Trophoblast cell (in vitro differentiated cells and primary cell): Measurements from ENCODE around the gene TSPAN9.

Experiments used
- DNase-seq, 2 donors: peaks; one replicate each; pipeline ENCODE4 v3.0.0-alpha.2; 2016
- H2AFZ ChIP-seq: 2 replicates; pipeline ENCODE4 v1.6.1; 2013; ENCODE audit warnings: low read length, moderate library complexity, mild to moderate bottlenecking; ENCODE audit not compliant: insufficient read depth, poor library complexity
- H2AK5ac ChIP-seq: 2 replicates; pipeline ENCODE4 v1.6.1; 2013; ENCODE audit warnings: mild to moderate bottlenecking, low read length
- H2BK120ac ChIP-seq: 2 replicates; pipeline ENCODE4 v1.6.1; 2013; ENCODE audit warnings: low read length, mild to moderate bottlenecking, moderate library complexity; ENCODE audit not compliant: insufficient read depth, poor library complexity
- H2BK12ac ChIP-seq: 2 replicates; pipeline ENCODE4 v1.6.1; 2013; ENCODE audit warnings: mild to moderate bottlenecking, low read length, moderate library complexity
- H2BK5ac ChIP-seq: 2 replicates; pipeline ENCODE4 v1.6.1; 2013; ENCODE audit warnings: low read length, low read depth, moderate library complexity, mild to moderate bottlenecking; ENCODE audit not compliant: poor library complexity
- H3K14ac ChIP-seq: 2 replicates; pipeline ENCODE4 v1.6.1; 2013; ENCODE audit warnings: mild to moderate bottlenecking, low read length
- H3K18ac ChIP-seq: 2 replicates; pipeline ENCODE4 v1.6.1; 2013; ENCODE audit warnings: mild to moderate bottlenecking, low read length
- H3K23ac ChIP-seq: 2 replicates; pipeline ENCODE4 v1.6.1; 2013; ENCODE audit warnings: low read length
- H3K27ac ChIP-seq: 2 replicates; pipeline ENCODE4 v1.5.1; 2013; ENCODE audit warnings: low read depth, mild to moderate bottlenecking, inconsistent platforms, low read length, moderate library complexity
- H3K27me3 ChIP-seq: 2 replicates; pipeline ENCODE4 v1.6.1; 2013; ENCODE audit warnings: inconsistent platforms, mild to moderate bottlenecking, low read length, moderate library complexity; ENCODE audit not compliant: insufficient read depth
- H3K36me3 ChIP-seq, 2 experiments: 1 replicate in 1 of 2; 2 replicates in 1 of 2; pipeline ENCODE4 v1.6.1; 2013; ENCODE audit warnings: low read length in 2 of 2, mild to moderate bottlenecking in 2 of 2, moderate library complexity in 1 of 2; ENCODE audit not compliant: insufficient read depth in 2 of 2, control insufficient read depth in 1 of 2
- H3K4ac ChIP-seq: 2 replicates; pipeline ENCODE4 v1.6.1; 2013; ENCODE audit warnings: low read depth, mild to moderate bottlenecking, low read length, moderate library complexity
- H3K4me1 ChIP-seq, 2 experiments: 1 replicate in 1 of 2; 2 replicates in 1 of 2; pipeline ENCODE4 v1.6.1; 2013; ENCODE audit warnings: low read length in 2 of 2, mild to moderate bottlenecking in 2 of 2, moderate library complexity in 1 of 2; ENCODE audit not compliant: insufficient read depth in 2 of 2, control insufficient read depth in 1 of 2
- H3K4me2 ChIP-seq: 2 replicates; pipeline ENCODE4 v1.6.1; 2013; ENCODE audit warnings: inconsistent platforms, mild to moderate bottlenecking, low read length, moderate library complexity
- H3K4me3 ChIP-seq: 2 replicates; pipeline ENCODE4 v1.5.1; 2013; ENCODE audit warnings: mild to moderate bottlenecking, low read depth, low read length, inconsistent platforms
- H3K79me1 ChIP-seq: one replicate; pipeline ENCODE4 v1.6.1; 2013; ENCODE audit warnings: low read length
- H3K79me2 ChIP-seq: 2 replicates; pipeline ENCODE4 v1.6.1; 2013; ENCODE audit warnings: low read length, mild to moderate bottlenecking; ENCODE audit not compliant: control insufficient read depth, insufficient read depth, poor library complexity
- H3K9ac ChIP-seq: 2 replicates; pipeline ENCODE4 v1.6.1; 2013; ENCODE audit warnings: mild to moderate bottlenecking, low read length
- H3K9me3 ChIP-seq: 2 replicates; pipeline ENCODE4 v1.6.1; 2013; ENCODE audit warnings: low read depth, mild to moderate bottlenecking, control low read depth, inconsistent platforms, low read length; ENCODE audit not compliant: insufficient read depth
- H4K12ac ChIP-seq: 2 replicates; pipeline ENCODE4 v1.6.1; 2013; ENCODE audit warnings: low read depth, mild to moderate bottlenecking, low read length, moderate library complexity
- H4K8ac ChIP-seq: 2 replicates; pipeline ENCODE4 v1.6.1; 2013; ENCODE audit warnings: low read depth, mild to moderate bottlenecking, low read length, moderate library complexity
- H4K91ac ChIP-seq: one replicate; pipeline ENCODE4 v1.6.1; 2013; ENCODE audit warnings: low read depth, mild to moderate bottlenecking, low read length, moderate library complexity
- WGBS: extraction: QIAGEN DNeasy Blood & Tissue Kit; methylation state at CpG from one replicate; pipeline ENCODE4 v1.1.7; 2013; ENCODE audit warnings: missing lambda C conversion rate; ENCODE audit not compliant: insufficient read length, insufficient coverage; ENCODE audit errors: extremely low coverage; 5-methylcytosine and 5-hydroxymethylcytosine counted together

The TSPAN9 gene

DNA sequence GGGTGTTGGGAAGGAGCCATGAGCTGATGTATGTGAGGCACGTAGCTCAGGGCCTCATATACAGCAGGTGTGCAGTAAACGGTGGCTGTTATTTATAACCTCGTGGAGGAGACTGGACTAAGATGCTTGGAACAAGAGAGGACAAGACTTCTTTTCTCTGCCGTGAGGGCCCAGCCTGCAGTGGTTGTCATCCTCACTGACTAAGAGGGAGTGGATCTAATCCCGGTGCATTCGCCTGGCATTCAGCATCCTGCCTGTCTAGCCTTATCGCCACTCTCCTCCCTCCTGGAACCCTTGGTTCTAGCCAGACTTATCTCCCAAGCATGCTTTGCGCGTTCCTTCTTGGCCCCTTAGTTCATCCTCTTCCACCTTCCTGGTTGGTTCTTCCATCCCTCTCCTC, 3.9 kb downstream of the TSPAN9 start:
- Histone ChIP-seq H2AFZ (no peak overlapping the region), H3K4me3 (no peak overlapping the region), H3K79me2 (peaks cover 5% of the 10 kb centered on the region), H2AK5ac (no peak overlapping the region), H3K4me1 (peaks cover 2 to 9% of the 10 kb centered on the region in 2 experiments), H3K23ac (no peak overlapping the region), H3K27me3 (no peaks in the 10 kb centered on the region), H2BK12ac (no peak overlapping the region), H4K12ac (no peak overlapping the region), H3K36me3 (peaks cover 0 to 4% of the 10 kb centered on the region in 2 experiments), H3K14ac (no peak overlapping the region), H4K8ac (no peak overlapping the region), H4K91ac (no peak overlapping the region), H3K18ac (no peak overlapping the region), H2BK120ac (no peak overlapping the region), H2BK5ac (no peak overlapping the region), H3K79me1 (peaks cover 11% of the 10 kb centered on the region), H3K27ac (no peak overlapping the region), H3K9ac (no peak overlapping the region), H3K9me3 (peaks cover 2% of the 10 kb centered on the region), H3K4ac (no peak overlapping the region), H3K4me2 (no peak overlapping the region)
- no CpG with 5 or more reads among the region's 9 CpGs for WGBS
- DNase-seq: no peak

- H4K91ac ChIP-seq: no peak overlapping the region
- H2BK5ac ChIP-seq: no peak overlapping the region
- no peak overlapping the region for H2AK5ac ChIP-seq
- no peak overlapping the region for H4K12ac ChIP-seq
- H3K36me3 ChIP-seq: peaks cover 0 to 7% of the 10 kb centered on the region in 2 experiments
- H3K9ac ChIP-seq: no peak overlapping the region
- H3K27me3 ChIP-seq: no peaks in the 10 kb centered on the region
- H3K4me3 ChIP-seq: no peak overlapping the region
- H3K4me1 ChIP-seq: peaks cover 2 to 7% of the 10 kb centered on the region in 2 experiments
- DNase-seq: no peak
- peaks cover 2% of the 10 kb centered on the region for H3K9me3 ChIP-seq
- H2BK120ac ChIP-seq: no peak overlapping the region
- H2BK12ac ChIP-seq: no peak overlapping the region
- H3K79me2 ChIP-seq: peaks cover 4% of the 10 kb centered on the region
- H4K8ac ChIP-seq: no peak overlapping the region
- no peak overlapping the region for H2AFZ ChIP-seq
- H3K23ac ChIP-seq: no peak overlapping the region
- no CpG with 5 or more reads among the region's 7 CpGs for WGBS
- H3K18ac ChIP-seq: no peak overlapping the region
- no peak overlapping the region for H3K4me2 ChIP-seq
- no peak overlapping the region for H3K4ac ChIP-seq
- H3K79me1 ChIP-seq: peaks cover 7% of the 10 kb centered on the region
- H3K14ac ChIP-seq: no peak overlapping the region
- H3K27ac ChIP-seq: no peak overlapping the region
Measured at GRCh38 chr12:3081886-3082285, 4.7 kb downstream of the TSPAN9 start.

- H3K4me3 ChIP-seq: no peak overlapping the region
- H4K8ac ChIP-seq: peak overlapping the region; percentile 41
- H3K4me2 ChIP-seq: no peak overlapping the region
- no peak overlapping the region for H4K12ac ChIP-seq
- no peak for DNase-seq
- H3K23ac ChIP-seq: no peak overlapping the region
- H3K36me3 ChIP-seq: peaks cover 0 to 7% of the 10 kb centered on the region in 2 experiments
- H3K27me3 ChIP-seq: no peaks in the 10 kb centered on the region
- no peak overlapping the region for H3K9ac ChIP-seq
- peaks cover 0 to 3% of the 10 kb centered on the region in 2 experiments for H3K4me1 ChIP-seq
- no peak overlapping the region for H3K14ac ChIP-seq
- no peak overlapping the region for H2BK120ac ChIP-seq
- H2AK5ac ChIP-seq: no peak overlapping the region
- WGBS: no CpG with 5 or more reads among the region's 6 CpGs
- peaks cover 2% of the 10 kb centered on the region for H3K9me3 ChIP-seq
- no peaks in the 10 kb centered on the region for H3K79me1 ChIP-seq
- no peaks in the 10 kb centered on the region for H3K79me2 ChIP-seq
- H3K27ac ChIP-seq: no peak overlapping the region
- H2BK12ac ChIP-seq: no peak overlapping the region
- no peak overlapping the region for H3K4ac ChIP-seq
- H2AFZ ChIP-seq: no peak overlapping the region
- no peak overlapping the region for H4K91ac ChIP-seq
- no peak overlapping the region for H3K18ac ChIP-seq
- H2BK5ac ChIP-seq: no peak overlapping the region
Measured at GRCh38 chr12:3083241-3083920, 6.2 kb downstream of the TSPAN9 start.

DNA sequence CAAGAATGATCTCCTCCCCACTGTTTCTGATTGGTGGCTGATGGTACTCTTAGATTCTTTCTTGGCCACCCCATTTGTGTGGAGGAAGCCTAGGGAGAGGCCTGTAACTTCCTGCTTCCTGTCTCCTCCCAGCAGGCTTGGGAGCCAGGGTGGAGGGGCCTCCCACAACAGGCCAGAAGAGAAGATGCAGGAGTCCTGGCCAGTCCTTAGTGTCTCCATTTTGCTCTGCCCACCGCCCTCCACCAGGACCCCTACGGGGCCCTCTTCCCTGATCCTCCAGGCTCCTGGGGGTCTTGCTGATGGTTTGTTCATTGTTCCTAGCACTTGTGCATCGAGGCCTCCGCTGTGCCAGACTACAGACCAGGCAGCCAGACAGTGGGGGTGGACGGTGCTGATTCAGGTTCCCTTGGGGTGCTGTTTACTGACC, 6.8 kb downstream of the TSPAN9 start:
- H3K14ac ChIP-seq: no peak overlapping the region
- no peak overlapping the region for H4K12ac ChIP-seq
- no peak overlapping the region for H3K23ac ChIP-seq
- no peak for DNase-seq
- peaks cover 0 to 7% of the 10 kb centered on the region in 2 experiments for H3K36me3 ChIP-seq
- H3K79me1 ChIP-seq: no peaks in the 10 kb centered on the region
- no peak overlapping the region for H3K27ac ChIP-seq
- no peak overlapping the region for H3K4me3 ChIP-seq
- H3K4me1 ChIP-seq: peaks cover 0 to 3% of the 10 kb centered on the region in 2 experiments
- H2BK5ac ChIP-seq: no peak overlapping the region
- H3K18ac ChIP-seq: no peak overlapping the region
- no CpG with 5 or more reads among the region's 5 CpGs for WGBS
- no peak overlapping the region for H3K9ac ChIP-seq
- H3K4ac ChIP-seq: no peak overlapping the region
- no peak overlapping the region for H4K91ac ChIP-seq
- no peaks in the 10 kb centered on the region for H3K79me2 ChIP-seq
- no peak overlapping the region for H2BK12ac ChIP-seq
- H3K4me2 ChIP-seq: no peak overlapping the region
- H2BK120ac ChIP-seq: no peak overlapping the region
- no peaks in the 10 kb centered on the region for H3K27me3 ChIP-seq
- no peak overlapping the region for H2AFZ ChIP-seq
- peak overlapping the region; percentile 41 for H4K8ac ChIP-seq
- no peak overlapping the region for H2AK5ac ChIP-seq
- peaks cover 2% of the 10 kb centered on the region for H3K9me3 ChIP-seq
